Transverse colon (tissue), 4 donors: ENCODE data around the gene SCG3. TPM values are rescaled to one million over a fixed set of nuclear protein-coding genes. Genes with fewer than 3 reads are reported as not detected.

Source experiments
- DNase-seq: peaks from one replicate; pipeline ENCODE4 v3.0.0-alpha.2; 2019
- H3K27ac ChIP-seq, 4 donors: fragments of 200-600 bp; sonication (generic); 2 replicates each; pipeline ENCODE4 v1.5.1; 2016 to 2018; ENCODE audit warnings: inconsistent platforms in 4 of 4
- H3K27me3 ChIP-seq: fragments of 200-600 bp; sonication (generic); 2 replicates; pipeline ENCODE4 v1.5.1; 2017; ENCODE audit warnings: inconsistent platforms
- H3K36me3 ChIP-seq, 4 donors: fragments of 200-600 bp; sonication (generic); 2 replicates each; pipeline ENCODE4 v1.5.1; 2017 to 2019; ENCODE audit warnings: inconsistent platforms in 4 of 4
- H3K4me1 ChIP-seq, 4 donors: fragments of 200-600 bp; sonication (generic); 2 replicates each; pipeline ENCODE4 v1.5.1; 2017 to 2020; ENCODE audit warnings: inconsistent platforms in 4 of 4
- H3K4me3 ChIP-seq, 4 donors: fragments of 200-600 bp; sonication (generic); 1 replicate in 1 of 4; 2 replicates in 3 of 4; pipeline versions ENCODE4 v1.5.1 to v1.6.1; 2017 to 2019; ENCODE audit warnings: inconsistent platforms in 4 of 4
- H3K9me3 ChIP-seq, 2 donors: fragments of 200-600 bp; sonication (generic); 2 replicates each; pipeline ENCODE4 v1.5.1; 2017 to 2019; ENCODE audit warnings: inconsistent platforms in 2 of 2
- CTCF ChIP-seq, 5 experiments: fragments of 200-600 bp in 3 of 5; fragments of 450-650 bp in 2 of 5; sonication (generic) in 3 of 5; IDR thresholded peaks; 1 replicate in 2 of 5; 2 replicates in 3 of 5; pipeline ENCODE4 v1.5.1; 2016 to 2017; ENCODE audit warnings: antibody characterized with exemption in 5 of 5, inconsistent platforms in 3 of 5, mild to moderate bottlenecking in 2 of 5, moderate library complexity in 1 of 5
- EP300 ChIP-seq: sonication (generic); formaldehyde crosslinking; IDR thresholded peaks from one replicate; pipeline ENCODE4 v1.6.1; 2017; ENCODE audit warnings: antibody characterized with exemption, low read depth
- POLR2A ChIP-seq: fragments of 450-650 bp; IDR thresholded peaks from one replicate; pipeline ENCODE4 v1.6.1; 2016; ENCODE audit warnings: antibody characterized with exemption, mild to moderate bottlenecking, moderate library complexity
- POLR2AphosphoS5 ChIP-seq, 3 donors: sonication (generic); formaldehyde crosslinking; IDR thresholded peaks; one replicate each; pipeline ENCODE4 v1.6.1; 2016; ENCODE audit warnings: antibody characterized with exemption in 3 of 3
- whole genome bisulfite sequencing, 2 donors: methylation state at CpG; one replicate each; pipeline ENCODE4 v1.1.5; 2018; ENCODE audit warnings: low coverage in 1 of 2; 5-methylcytosine and 5-hydroxymethylcytosine counted together
- in situ Hi-C, 4 donors: fragments of 200-750 bp; cut with MboI; loops; one replicate each; pipeline versions ENCODE4 v1.15.0 to v1.15.1; 2017; ENCODE audit warnings: low sequenced_read_pairs in 3 of 4, low pct_ligation_motif_present in 1 of 4, low pct_unique_long_range_greater_than_20kb in 1 of 4
- intact Hi-C: fragments of 100-400 bp; cut with DNase I; formaldehyde crosslinking; loops from one replicate; pipeline ENCODE4 v1.15.1; 2023; ENCODE audit warnings: low total_unique reads
- total RNA-seq, 4 donors: library from RNA; depleted of rRNA; stranded (reverse); fragments of >200 nt; gene quantifications; one replicate each; pipeline ENCODE4 v1.1.0, GENCODE V29; 2016

Gene SCG3
- total RNA-seq, 4 donors from 2014 or later: 0.55 to 3.6 (median 0.95) TPM; not detected in 1

- DNase-seq: no peak
- 82 to 91% methylated on average over 1 of the region's 1 CpG for WGBS, 2 donors
- H3K27me3 ChIP-seq: no peaks in the 10 kb centered on the region
- in situ Hi-C loops (no loop called here), intact Hi-C loops (no loop called here)
- no peaks in the 10 kb centered on the region for H3K9me3 ChIP-seq
- no peaks in the 10 kb centered on the region for H3K4me1 ChIP-seq
- H3K4me3 ChIP-seq: no peak overlapping the region
- H3K36me3 ChIP-seq: no peaks in the 10 kb centered on the region
- no peak for TF ChIP-seq POLR2AphosphoS5 (IDR thresholded peaks at IDR 0.05)
- TF ChIP-seq POLR2A: no peak
- no peak overlapping the region for H3K27ac ChIP-seq
Observed at GRCh38 chr15:51699373-51699772, 18.1 kb downstream of the SCG3 start.

- no peak for TF ChIP-seq POLR2AphosphoS5 (IDR thresholded peaks at IDR 0.05)
- TF ChIP-seq POLR2A: no peak
- no peak for TF ChIP-seq EP300
- no peak for TF ChIP-seq CTCF (IDR thresholded peaks at IDR 0.05)
- intact Hi-C loops: no loop called here
Observed at GRCh38 chr15:51702710-51703109, 21.4 kb downstream of the SCG3 start.

GRCh38 chr15:51706291-51706690 lies 25.0 kb downstream of the SCG3 start:
- Histone ChIP-seq H3K36me3 (no peaks in the 10 kb centered on the region), H3K27me3 (no peaks in the 10 kb centered on the region), H3K27ac (peak overlapping the region in 3 of 4 donors; percentile 1 to 72 (median 51)), H3K9me3 (no peaks in the 10 kb centered on the region), H3K4me3 (no peak overlapping the region), H3K4me1 (peaks cover 0 to 32% (median 5%) of the 10 kb centered on the region in 4 donors)
- in situ Hi-C loops (no loop called here), intact Hi-C loops (no loop called here)
- TF ChIP-seq CTCF (IDR thresholded peaks at IDR 0.05): no peak
- TF ChIP-seq EP300: no peak
- TF ChIP-seq POLR2A: no peak
- TF ChIP-seq POLR2AphosphoS5 (IDR thresholded peaks at IDR 0.05): no peak
- DNase-seq: no peak
- 79 to 92% methylated on average over 4 to 5 of the region's 5 CpGs for WGBS, 2 donors

More at GRCh38 chr15:51702710-51703109, 21.4 kb downstream of the SCG3 start:
- Histone ChIP-seq H3K27ac (no peak overlapping the region), H3K36me3 (no peaks in the 10 kb centered on the region), H3K4me3 (no peak overlapping the region), H3K27me3 (no peaks in the 10 kb centered on the region), H3K9me3 (no peaks in the 10 kb centered on the region), H3K4me1 (peaks cover 0 to 20% (median 5%) of the 10 kb centered on the region in 4 donors)
- WGBS, 2 donors: 60 to 63% methylated on average over 1 of the region's 1 CpG
- DNase-seq: no peak
- in situ Hi-C loops: no loop called here

GRCh38 chr15:51706926-51707608 lies 25.8 kb downstream of the SCG3 start:
- TF ChIP-seq EP300: no peak
- no peak for TF ChIP-seq POLR2AphosphoS5 (IDR thresholded peaks at IDR 0.05)
- no peak for TF ChIP-seq CTCF (IDR thresholded peaks at IDR 0.05)
- TF ChIP-seq POLR2A: no peak
- Histone ChIP-seq H3K27me3 (no peaks in the 10 kb centered on the region), H3K36me3 (no peaks in the 10 kb centered on the region), H3K27ac (peak overlapping the region; percentile 51 to 72 (median 59)), H3K4me3 (no peak overlapping the region), H3K9me3 (no peaks in the 10 kb centered on the region), H3K4me1 (peaks cover 0 to 32% (median 5%) of the 10 kb centered on the region in 4 donors)
- in situ Hi-C loops: no loop called here
- DNase-seq: no peak
- intact Hi-C loops: no loop called here
- 38 to 61% methylated on average over 2 of the region's 2 CpGs for WGBS, 2 donors

GRCh38 chr15:51708013-51708412 lies 26.7 kb downstream of the SCG3 start:
- Histone ChIP-seq H3K27me3 (no peaks in the 10 kb centered on the region), H3K4me3 (peak overlapping the region in 2 of 4 donors; percentile 16 to 28), H3K4me1 (peaks cover 0 to 32% (median 5%) of the 10 kb centered on the region in 4 donors), H3K9me3 (no peaks in the 10 kb centered on the region), H3K27ac (peak overlapping the region; percentile 51 to 72 (median 59)), H3K36me3 (no peaks in the 10 kb centered on the region)
- TF ChIP-seq CTCF (IDR thresholded peaks at IDR 0.05) (no peak), POLR2AphosphoS5 (IDR thresholded peaks at IDR 0.05) (no peak), POLR2A (no peak), EP300 (no peak)
- intact Hi-C loops (no loop called here), in situ Hi-C loops (no loop called here)
- WGBS, 2 donors: 27 to 38% methylated on average over 5 of the region's 5 CpGs
- DNase-seq: no peak
